Measurements from ENCODE around the gene TTN. TPM values are rescaled to one million over a fixed set of nuclear protein-coding genes. Genes with fewer than 3 reads are reported as not detected.

Gene TTN
- total RNA-seq, 1 donor from 2014 or later = 3.8 TPM

GRCh38 chr2:178630581-178630980 lies 176.6 kb downstream of the TTN start:
- no peaks in the 10 kb centered on the region for H3K9me3 Mint-ChIP-seq (ENCODE audit: unreplicated experiment)
- H3K4me1 Mint-ChIP-seq (ENCODE audit: unreplicated experiment) = no peaks in the 10 kb centered on the region
- no peak for TF ChIP-seq CTCF (IDR thresholded peaks at IDR 0.05; ENCODE audit: unreplicated experiment)
- no peaks in the 10 kb centered on the region for H3K27me3 Mint-ChIP-seq (ENCODE audit: unreplicated experiment)
- H3K4me3 Mint-ChIP-seq (ENCODE audit: unreplicated experiment) = no peak overlapping the region
- no peaks in the 10 kb centered on the region for H3K36me3 Mint-ChIP-seq (ENCODE audit: low read depth, unreplicated experiment)
- H3K27ac Mint-ChIP-seq (ENCODE audit: unreplicated experiment) = no peak overlapping the region
- no peak for DNase-seq (ENCODE audit: low spot score)

GRCh38 chr2:178629463-178629862 lies 177.8 kb downstream of the TTN start:
- H3K36me3 Mint-ChIP-seq (ENCODE audit: low read depth, unreplicated experiment) = no peaks in the 10 kb centered on the region

DNA sequence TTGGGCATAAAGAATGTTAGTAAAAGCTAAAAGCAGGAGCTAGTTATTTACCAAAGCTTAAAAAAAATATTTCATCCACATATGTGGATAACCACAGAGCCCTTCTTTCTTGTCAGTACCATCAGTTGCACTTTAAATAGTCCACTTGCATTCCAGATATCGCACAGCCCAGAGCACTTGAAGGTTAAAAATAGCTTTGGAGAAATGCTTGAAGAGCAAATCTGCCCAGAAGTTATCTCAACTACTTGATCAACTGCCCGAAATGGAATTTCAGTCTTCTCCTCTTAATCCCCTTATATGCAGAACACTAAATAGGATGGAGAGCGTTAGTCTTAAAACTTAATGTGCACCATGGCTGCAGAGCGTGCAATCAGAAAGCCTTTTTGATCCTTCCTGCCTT lies 178.6 kb downstream of the TTN start:
- no peak for DNase-seq (ENCODE audit: low spot score)
- Mint-ChIP-seq H3K4me1 (ENCODE audit: unreplicated experiment) (no peaks in the 10 kb centered on the region), H3K9me3 (ENCODE audit: unreplicated experiment) (no peaks in the 10 kb centered on the region), H3K36me3 (ENCODE audit: low read depth, unreplicated experiment) (no peaks in the 10 kb centered on the region), H3K4me3 (ENCODE audit: unreplicated experiment) (no peak overlapping the region), H3K27me3 (ENCODE audit: unreplicated experiment) (no peaks in the 10 kb centered on the region), H3K27ac (ENCODE audit: unreplicated experiment) (no peak overlapping the region)
- TF ChIP-seq CTCF (IDR thresholded peaks at IDR 0.05; ENCODE audit: unreplicated experiment) = no peak

More at GRCh38 chr2:178629463-178629862, 177.8 kb downstream of the TTN start:
- Mint-ChIP-seq H3K27ac (ENCODE audit: unreplicated experiment) (no peak overlapping the region), H3K4me1 (ENCODE audit: unreplicated experiment) (no peaks in the 10 kb centered on the region), H3K27me3 (ENCODE audit: unreplicated experiment) (no peaks in the 10 kb centered on the region), H3K4me3 (ENCODE audit: unreplicated experiment) (no peak overlapping the region), H3K9me3 (ENCODE audit: unreplicated experiment) (no peaks in the 10 kb centered on the region)
- no peak for DNase-seq (ENCODE audit: low spot score)
- no peak for TF ChIP-seq CTCF (IDR thresholded peaks at IDR 0.05; ENCODE audit: unreplicated experiment)

DNA sequence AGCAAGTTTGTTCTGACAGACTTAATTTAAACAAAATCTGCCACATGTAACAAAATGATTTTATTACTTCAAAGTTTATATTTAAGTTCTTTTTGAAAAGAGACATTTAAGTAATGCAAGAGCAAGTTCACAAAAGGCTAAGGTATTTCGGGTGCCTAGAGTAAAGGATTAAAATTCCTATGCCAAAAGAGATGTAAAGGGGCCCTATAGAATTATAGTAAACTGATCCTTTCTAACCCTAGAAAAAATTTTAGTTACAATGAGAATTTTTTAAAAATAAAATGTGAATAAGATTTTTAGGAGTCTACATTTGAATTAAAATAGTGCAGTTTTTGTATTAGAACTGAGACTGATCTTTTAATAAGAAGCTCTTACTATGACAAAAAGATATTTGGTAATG lies 179.8 kb downstream of the TTN start:
- no peaks in the 10 kb centered on the region for H3K27me3 Mint-ChIP-seq (ENCODE audit: unreplicated experiment)
- no peaks in the 10 kb centered on the region for H3K36me3 Mint-ChIP-seq (ENCODE audit: low read depth, unreplicated experiment)
- no peaks in the 10 kb centered on the region for H3K9me3 Mint-ChIP-seq (ENCODE audit: unreplicated experiment)
- no peak overlapping the region for H3K4me3 Mint-ChIP-seq (ENCODE audit: unreplicated experiment)
- TF ChIP-seq CTCF (IDR thresholded peaks at IDR 0.05; ENCODE audit: unreplicated experiment) = no peak
- H3K27ac Mint-ChIP-seq (ENCODE audit: unreplicated experiment) = no peak overlapping the region
- no peak for DNase-seq (ENCODE audit: low spot score)
- H3K4me1 Mint-ChIP-seq (ENCODE audit: unreplicated experiment) = no peaks in the 10 kb centered on the region

DNA sequence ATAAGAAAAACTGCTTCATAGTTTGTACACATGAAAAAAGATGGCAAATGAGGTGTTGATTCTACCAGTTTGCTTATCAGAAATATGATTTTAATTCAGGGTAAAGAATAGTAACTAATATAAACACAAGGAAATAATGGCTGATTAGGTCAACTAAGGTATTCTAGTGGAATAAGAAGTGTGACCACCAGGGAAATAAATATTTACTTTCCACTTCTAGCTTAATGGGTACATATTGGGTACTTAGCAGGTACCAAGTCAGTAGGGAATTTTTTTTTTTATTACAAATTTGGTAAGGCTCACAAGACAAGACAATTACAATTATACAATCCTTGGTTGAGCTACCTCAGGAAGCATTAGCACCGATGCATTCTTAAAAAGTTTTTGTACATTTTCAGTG lies 191.3 kb downstream of the TTN start:
- Mint-ChIP-seq H3K27ac (ENCODE audit: unreplicated experiment) (no peak overlapping the region), H3K9me3 (ENCODE audit: unreplicated experiment) (no peaks in the 10 kb centered on the region), H3K36me3 (ENCODE audit: low read depth, unreplicated experiment) (no peaks in the 10 kb centered on the region), H3K4me3 (ENCODE audit: unreplicated experiment) (no peak overlapping the region), H3K27me3 (ENCODE audit: unreplicated experiment) (no peaks in the 10 kb centered on the region), H3K4me1 (ENCODE audit: unreplicated experiment) (no peaks in the 10 kb centered on the region)
- DNase-seq (ENCODE audit: low spot score) = no peak
- no peak for TF ChIP-seq CTCF (IDR thresholded peaks at IDR 0.05; ENCODE audit: unreplicated experiment)
